GM19238 (cell line): ENCODE data around the gene RNF25.

Experiments
- DNase-seq: peaks from one replicate; pipeline ENCODE4 v3.0.0; 2011; ENCODE audit warnings: low spot score; ENCODE audit not compliant: insufficient read length

The RNF25 gene

GRCh38 chr2:218679119-218679518 is 7.3 kb upstream of the RNF25 start:
- DNase-seq, result no peak

GRCh38 chr2:218671097-218671653 is 627 bp downstream of the RNF25 start:
- DNase-seq, result no peak

- DNase-seq, result no peak
Observed at GRCh38 chr2:218664653-218665052, 7.1 kb downstream of the RNF25 start.

- DNase-seq, result no peak
Observed at GRCh38 chr2:218663901-218664300, 7.9 kb downstream of the RNF25 start.

GRCh38 chr2:218662827-218663226 is 9.0 kb downstream of the RNF25 start:
- no peak for DNase-seq

GRCh38 chr2:218662377-218662776 is 9.4 kb downstream of the RNF25 start:
- no peak for DNase-seq

GRCh38 chr2:218659988-218660358 is 11.8 kb downstream of the RNF25 start:
- no peak for DNase-seq

- DNase-seq, result peak; percentile 92
Observed at GRCh38 chr2:218659258-218659987, 12.4 kb downstream of the RNF25 start, which contains the start of the genes BCS1L and ZNF142. Gene BCS1L, plus strand, starts transcription at chr2:218659683. Its CDS starts 1,305 bp downstream, at chr2:218660988. Gene ZNF142, minus strand, starts transcription at chr2:218659623. Its CDS starts 3,194 bp downstream, at chr2:218656429.

- DNase-seq, result peak; percentile 43
Observed at GRCh38 chr2:218658671-218659257, 13.0 kb downstream of the RNF25 start.

- DNase-seq, result no peak
Observed at GRCh38 chr2:218655751-218656150, 16.1 kb downstream of the RNF25 start.

- no peak for DNase-seq
Observed at GRCh38 chr2:218648787-218649100, 23.1 kb downstream of the RNF25 start.

GRCh38 chr2:218648088-218648786 is 23.6 kb downstream of the RNF25 start:
- DNase-seq, result peak; percentile 30

- DNase-seq, result no peak
Observed at GRCh38 chr2:218645126-218645525, 26.7 kb downstream of the RNF25 start.

- no peak for DNase-seq
Observed at GRCh38 chr2:218644721-218645120, 27.1 kb downstream of the RNF25 start.

GRCh38 chr2:218643751-218644310 is 28.0 kb downstream of the RNF25 start:
- no peak for DNase-seq

GRCh38 chr2:218642786-218643185 is 29.0 kb downstream of the RNF25 start:
- DNase-seq, result no peak

GRCh38 chr2:218642121-218642656 is 29.6 kb downstream of the RNF25 start:
- DNase-seq, result no peak

GRCh38 chr2:218638372-218638771 is 33.4 kb downstream of the RNF25 start:
- no peak for DNase-seq

GRCh38 chr2:218635719-218636118 is 36.1 kb downstream of the RNF25 start:
- no peak for DNase-seq

- no peak for DNase-seq
Observed at GRCh38 chr2:218631837-218632236, 40.0 kb downstream of the RNF25 start.

- DNase-seq, result no peak
Observed at GRCh38 chr2:218627939-218628338, 43.9 kb downstream of the RNF25 start.

- DNase-seq, result no peak
Observed at GRCh38 chr2:218626369-218626768, 45.4 kb downstream of the RNF25 start.
